GM19372 (cell line): ENCODE data around the gene RAPGEF1.
"Not testable (repeated sequence)": the region's sequence is repeated elsewhere in the genome, so short reads cannot be mapped to it uniquely, and the experiment has no call there.

Experiments used
- ATAC-seq: cut with Tn5 transposase; IDR thresholded peaks from one replicate; pipeline ENCODE4 v1.9.1; 2021; ENCODE audit warnings: mild to moderate bottlenecking, low read depth, moderate library complexity; ENCODE audit not compliant: unreplicated experiment

The RAPGEF1 gene

DNA sequence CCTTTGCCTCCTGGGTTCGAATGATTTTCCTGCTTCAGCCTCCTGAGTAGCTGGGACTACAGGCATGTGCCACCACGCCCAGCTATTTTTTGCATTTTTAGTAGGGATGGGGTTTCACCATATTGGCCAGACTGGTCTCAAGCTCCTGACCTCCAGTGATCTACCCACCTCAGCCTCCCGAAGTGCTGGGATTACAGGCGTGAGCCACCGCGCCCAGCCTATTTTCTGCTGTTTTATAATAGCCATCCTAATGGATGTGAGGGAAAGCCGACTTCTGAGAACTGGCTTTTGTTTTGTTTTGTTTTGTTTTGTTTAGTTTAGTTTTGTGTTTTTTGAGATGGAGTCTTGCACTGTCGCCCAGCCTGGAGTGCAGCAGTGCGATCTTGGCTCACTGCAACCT, 13.9 kb upstream of the RAPGEF1 start:
- ATAC-seq = not testable (repeated sequence)

DNA sequence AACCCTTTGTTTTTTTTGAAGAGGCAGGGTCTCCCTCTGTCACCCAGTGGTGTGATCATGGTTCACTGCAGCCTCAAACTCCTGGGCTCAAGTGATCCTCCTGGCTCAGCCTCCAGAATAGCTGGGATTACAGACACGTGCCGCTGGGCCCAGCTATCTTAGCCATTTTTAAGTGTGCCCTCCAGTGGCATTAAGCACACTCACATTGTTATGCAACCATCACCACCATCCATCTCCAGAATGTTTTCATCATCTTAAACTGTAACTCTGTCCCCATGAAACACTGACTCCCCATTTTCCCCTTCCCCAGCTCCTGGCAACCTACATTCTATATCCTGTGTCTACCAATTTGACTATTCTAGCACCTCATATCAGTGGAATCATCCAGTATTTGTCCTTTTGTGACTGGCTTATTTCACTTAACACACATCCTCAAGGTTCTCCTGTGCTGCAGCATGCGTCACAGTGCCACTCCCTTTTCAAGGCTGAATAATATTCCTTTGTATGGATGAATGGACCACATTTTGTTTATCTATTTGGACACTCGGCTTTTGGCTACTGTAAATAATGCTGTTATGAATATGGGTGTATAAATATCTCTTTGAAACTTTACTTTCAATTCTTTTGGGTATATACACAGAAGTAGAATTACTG, 12.5 kb upstream of the RAPGEF1 start:
- ATAC-seq = no peak

DNA sequence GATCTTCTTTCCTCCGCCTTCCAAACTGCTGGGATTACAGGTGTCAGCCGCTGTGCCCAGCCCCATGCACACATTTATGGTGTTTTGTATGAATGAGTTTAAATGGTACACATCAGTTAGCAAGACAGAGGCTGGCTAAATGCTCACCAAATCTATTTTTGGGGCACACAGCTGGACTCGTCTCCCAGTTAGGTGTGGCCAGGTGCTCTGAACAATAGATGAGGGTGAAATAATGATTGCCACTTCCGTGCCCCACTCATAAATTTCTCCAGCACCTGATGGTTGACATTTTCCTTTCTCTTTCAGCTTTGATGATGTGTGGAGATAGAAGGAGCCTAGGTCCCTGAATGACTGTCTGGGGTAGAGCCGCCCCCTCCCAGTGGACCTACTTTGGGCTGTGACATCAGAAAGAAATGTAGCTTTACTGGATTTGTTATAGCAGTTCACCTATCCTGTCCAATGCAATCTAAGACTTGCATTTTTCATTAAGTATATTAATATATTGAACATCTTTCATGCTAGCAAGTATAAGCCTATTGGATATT, 8.6 kb upstream of the RAPGEF1 start:
- ATAC-seq = no peak

DNA sequence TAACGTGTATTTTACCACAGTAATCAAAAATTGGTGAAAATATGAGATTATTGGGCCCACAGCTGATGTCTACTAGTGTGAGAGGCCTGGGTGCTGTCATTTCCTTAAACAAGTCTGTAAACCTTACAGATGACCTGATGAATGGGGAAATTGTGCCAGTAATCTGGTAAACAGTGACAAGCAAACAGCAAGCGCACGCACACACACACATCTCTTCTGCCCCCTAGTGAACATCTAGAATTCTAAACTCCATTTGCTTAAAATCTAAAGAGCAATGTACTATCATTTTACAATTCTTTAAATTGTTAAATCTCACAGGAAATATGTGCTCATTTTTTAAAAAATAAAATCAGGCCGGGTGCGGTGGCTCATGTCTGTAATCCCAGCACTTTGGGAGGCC, 7.5 kb upstream of the RAPGEF1 start:
- ATAC-seq = no peak

DNA sequence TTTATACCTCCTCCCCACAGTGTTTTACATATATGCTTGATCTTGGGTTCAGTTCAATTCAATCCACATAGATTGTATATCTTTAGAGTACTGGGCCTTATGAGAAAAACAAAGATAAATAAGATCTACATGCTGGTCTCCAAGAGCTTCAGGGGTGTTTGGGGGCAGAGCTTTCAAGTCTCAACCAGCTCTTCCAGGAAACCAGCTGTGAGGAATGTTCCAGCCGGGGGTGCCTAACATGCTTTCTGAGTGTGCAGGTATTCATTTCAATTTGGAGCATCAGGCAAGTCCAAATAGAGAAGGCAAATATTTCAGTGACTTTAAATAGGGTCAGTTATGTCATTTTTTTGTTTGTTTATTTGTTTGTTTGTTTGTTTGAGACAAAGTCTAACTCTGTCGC, 5.7 kb upstream of the RAPGEF1 start:
- no peak for ATAC-seq

DNA sequence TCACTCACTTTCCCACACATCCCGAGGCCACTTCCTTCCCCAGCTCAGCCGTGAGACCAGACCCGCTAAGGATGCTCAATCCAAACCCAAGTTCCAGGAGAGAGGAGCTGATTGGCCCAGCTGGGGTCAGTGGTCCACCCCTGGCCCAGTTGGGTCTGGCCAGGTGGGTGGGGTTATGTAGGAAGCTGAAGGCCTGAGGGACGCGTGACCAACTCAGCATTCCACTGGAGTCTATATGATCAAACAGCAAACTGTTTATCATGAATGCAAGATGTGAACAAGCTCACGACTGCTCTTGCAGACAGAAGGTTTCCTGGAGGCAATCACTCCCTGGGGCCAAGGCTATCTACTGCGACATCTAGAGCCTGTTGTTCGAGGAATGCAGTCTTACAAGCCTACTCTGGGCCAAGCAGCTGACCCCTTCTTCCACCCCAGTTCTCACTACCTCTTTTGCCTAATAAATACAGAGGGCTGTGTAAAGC, 4.9 kb upstream of the RAPGEF1 start:
- ATAC-seq = no peak

DNA sequence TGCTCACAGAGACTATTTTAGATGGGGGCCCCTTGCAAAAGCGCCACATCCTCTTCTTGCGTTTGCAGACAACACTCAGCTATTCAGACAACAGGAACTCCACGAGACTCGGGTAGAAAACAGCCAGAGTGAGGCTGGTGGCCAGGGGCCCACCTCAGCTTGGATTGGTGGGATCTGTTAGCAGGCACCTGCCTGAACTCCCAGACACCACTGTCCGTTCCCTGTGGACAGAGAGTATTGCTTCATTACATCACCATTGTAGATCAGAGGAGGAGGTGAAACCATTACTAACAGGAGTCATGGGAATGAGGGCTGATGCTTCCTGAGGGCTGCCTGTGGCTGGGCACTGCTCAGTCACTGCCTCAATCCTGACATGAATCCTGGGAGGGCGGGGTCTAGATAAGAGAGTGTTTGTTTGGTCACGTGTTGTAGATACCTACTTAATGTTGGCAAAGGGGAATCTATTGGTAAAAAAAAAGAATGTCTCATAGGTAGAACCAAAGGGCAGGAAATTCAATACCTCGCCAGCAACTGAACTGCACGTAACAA, 4.4 kb upstream of the RAPGEF1 start:
- no peak for ATAC-seq

DNA sequence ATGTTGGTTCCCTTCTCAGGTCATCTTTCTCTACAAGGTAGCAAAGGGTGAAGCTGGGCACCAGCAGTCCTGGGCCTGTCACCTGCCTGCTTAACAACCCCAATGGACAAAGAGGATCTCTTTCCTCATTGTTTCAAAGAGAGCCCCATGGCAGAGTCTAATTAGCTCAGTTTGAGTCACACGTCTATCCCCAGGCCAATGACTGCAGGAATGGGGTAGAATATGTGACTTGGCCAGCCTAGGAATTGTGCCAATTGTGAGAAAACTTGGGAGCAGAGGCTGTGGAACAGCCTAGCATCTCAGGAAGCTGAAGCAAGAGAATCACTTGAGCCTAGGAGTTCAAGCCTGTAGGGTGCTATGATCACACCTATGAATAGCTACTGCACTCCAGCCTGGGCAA, 3.6 kb upstream of the RAPGEF1 start:
- no peak for ATAC-seq

DNA sequence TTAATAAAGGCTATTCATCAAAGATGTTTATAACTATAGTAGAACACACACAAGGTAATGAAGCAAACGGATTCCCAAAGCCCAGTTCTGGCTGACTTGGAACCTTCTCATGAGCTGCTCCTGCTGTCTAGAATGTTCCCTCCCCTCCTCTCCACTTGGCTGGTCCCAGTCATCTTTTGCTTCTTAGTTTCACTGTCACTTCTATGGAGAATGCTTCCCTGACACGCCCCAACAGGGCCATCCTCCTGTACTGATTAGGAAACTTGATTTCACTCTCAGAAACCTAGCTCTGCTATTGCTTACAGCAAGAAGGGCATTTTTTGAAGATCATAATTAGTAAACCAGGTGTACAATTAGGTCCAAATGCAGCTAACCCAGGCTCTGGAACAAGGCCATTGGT, 3.2 kb upstream of the RAPGEF1 start:
- ATAC-seq = no peak

DNA sequence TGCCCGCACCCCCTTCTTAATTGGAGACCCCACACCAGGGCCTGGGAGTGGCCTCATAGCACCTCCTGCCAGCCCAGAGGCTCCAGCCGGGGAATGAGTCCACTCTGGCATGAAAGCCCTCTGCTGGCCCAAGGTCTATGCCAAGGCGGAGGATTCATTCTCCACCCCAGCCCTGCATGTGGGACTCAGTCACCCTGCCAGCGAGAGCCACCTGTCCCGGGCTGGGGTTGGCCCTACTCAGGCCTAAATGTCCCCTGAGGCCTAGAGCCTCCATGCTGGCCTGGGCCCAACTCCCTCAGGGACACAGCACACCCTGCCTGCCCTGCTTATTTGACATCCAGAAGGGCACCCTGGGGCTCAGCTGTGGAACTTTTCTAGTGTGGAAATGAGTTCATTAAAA, 1.0 kb upstream of the RAPGEF1 start:
- ATAC-seq = no peak

DNA sequence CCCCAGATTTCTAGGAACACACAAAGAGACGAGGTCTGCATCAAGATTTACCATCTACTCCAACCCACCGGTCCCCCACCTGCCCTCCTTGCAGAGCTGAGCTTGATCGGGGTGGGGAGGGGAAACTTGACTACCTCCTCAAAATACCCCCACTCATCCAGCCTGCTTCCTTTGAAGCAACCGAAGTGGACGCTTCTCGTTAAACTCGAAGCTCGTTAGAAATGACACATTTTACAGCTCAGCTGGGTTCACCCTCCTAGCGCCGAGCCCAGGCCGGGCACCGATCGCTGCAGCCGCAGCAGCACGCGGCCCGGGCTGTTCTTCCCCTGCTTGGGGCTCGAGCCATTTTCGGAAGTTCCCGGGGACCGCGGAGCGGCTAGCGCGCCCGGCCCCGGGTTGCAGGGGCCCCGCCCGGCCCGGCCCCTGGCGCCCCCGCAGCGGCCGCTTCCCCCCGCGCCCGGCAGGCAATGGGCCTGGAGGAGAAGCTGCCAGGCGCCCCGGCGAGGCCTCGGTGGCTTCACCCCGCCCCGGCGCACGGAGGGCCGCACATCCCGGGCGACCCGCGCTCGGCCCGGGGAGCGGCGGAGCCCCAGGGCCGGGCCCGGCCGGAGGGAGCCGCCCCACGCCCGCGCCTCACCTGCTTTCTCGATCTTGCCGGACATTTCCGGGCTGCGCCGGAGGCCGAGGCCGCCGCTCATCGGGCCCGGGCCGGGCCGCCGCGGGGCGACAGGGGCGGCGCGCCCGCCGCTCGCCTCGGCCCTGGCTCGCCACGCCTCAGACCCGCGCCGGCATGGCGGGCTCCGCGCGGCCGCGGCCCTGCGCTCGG, 530 bp downstream of the RAPGEF1 start:
- peak; percentile 31 for ATAC-seq

DNA sequence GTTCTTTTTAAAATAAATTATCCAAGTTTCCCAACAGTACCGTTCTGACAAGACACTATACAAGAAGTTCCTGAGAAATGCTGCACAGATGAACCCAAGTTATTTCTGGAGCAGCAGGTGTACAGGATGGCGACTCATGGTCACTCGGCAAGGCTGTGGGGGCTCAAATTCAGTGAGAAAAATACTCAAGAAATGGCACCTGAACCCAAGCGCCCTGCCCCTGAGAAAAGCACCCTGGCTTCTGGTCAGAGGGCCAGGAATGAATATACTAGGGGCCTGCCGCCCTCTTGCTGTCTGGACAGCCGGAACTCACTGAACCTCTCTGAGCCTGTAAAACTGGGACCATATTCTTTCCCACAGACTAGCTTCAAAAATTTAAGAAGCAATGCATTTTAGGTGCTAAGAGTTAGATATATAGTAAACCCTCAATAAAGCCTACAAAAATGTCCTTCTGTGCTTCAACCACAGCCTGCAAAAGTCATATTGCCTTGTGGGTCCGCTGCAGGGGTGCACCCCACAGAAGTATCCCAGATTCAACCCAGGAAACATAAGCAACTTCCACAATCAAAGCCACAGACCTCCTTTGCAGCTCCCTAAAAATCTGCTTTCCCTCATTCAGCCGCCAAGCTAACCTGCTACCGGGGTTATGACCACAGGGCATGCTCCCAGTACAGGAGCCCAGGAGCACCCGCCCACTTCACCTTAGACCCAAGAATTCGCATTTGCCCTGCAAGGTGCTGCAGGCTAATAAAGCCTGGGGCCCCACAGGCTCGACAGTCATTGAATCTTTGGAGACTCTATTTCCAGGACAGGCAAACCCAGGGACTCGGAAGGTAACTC, 1.4 kb downstream of the RAPGEF1 start:
- no peak for ATAC-seq

DNA sequence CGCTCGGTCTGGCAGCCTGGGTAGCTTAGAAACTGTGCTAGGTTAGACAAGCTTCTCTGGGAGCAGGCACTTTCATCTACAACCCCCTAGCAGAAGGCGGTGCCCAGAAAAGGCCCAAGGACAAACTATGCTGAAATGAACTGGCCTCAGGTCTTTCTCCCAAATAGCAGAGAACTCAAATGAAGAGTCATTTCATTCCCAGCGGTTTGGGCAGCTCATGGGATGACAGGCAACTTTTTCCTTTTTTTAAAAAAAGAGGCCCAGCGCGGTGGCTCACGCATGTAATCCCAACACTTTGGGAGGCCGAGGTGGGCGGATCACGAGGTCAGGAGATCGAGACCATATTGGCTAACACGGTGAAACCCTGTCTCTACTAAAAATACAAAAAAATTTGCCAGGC, 2.5 kb downstream of the RAPGEF1 start:
- ATAC-seq = no peak

DNA sequence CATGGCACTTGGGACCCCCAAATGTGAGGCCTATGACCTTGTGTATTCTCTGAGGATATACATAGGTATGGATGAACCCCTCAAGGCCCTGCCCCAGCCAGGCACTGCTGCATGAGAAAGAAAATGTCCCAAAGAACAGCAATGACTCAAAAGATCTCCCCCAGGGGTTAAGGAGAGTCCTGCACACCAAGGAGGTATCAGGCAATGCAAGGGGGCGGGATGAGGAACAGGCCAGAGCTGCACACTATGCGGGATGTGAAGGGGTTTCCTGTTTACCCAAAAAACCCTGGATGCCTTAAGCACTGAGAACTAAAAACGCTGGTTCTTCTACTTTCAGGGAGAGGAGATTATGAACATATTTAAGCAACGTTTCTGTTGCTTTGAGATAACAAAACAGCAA, 3.4 kb downstream of the RAPGEF1 start:
- no peak for ATAC-seq

DNA sequence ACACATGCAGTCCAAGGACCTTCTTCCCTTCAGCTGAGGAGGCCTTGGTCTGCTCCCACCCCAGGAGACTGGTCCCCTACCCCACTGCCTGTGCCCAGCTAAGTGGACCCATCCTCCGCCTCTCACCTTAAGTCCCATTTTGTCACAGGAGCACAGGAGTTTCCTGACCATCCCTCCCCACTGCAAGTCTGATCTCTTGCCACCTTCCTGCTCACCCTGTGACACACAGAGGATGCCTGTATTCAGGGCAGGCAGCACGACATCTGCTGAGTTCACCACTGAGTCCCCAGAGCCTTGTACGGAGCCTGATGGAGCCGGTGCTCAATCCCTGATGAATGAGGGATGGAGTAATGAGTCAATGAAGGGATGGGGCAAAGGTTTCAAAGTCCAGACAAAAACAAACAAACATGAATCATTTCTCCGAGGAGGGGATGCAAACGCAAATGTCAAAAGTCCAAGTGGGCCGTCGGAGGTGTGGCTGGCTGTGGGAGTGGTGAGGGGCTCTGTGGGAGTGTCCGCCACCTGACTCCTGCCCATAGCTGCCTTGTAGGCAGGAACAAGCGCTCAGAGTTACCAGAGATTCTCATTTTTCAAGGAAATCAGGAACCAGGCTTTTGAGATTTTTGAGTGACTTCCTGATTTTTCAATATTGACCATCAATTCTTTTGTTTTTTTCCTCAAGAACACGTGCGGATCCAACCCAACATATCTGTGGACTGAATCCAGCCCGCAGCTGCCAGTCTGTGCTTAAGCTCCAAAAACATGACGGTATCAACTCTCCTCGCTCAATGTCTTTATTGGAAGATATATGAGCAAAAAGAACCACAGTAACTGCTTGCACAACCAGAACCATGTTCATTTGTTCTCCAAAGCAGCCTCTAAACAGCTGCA, 4.4 kb downstream of the RAPGEF1 start:
- no peak for ATAC-seq

DNA sequence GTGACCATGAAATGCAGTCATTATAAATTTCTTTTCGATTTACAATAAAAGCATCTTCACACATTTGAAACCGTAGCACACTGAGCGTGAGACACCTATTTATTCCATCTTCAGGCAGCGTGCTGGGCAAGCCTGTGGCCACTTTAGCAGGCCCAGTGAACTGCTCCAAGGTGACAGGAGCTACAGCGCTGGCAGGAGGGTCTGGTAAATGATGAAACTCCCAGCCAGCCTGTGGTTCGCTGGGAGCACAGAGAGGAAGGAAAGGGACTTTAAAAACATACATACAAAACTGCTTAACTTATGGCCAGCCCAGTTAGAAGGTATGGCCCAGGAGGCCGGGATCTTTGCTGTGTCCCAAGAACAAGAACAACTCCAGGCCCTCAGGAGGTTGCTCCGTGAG, 5.1 kb downstream of the RAPGEF1 start:
- no peak for ATAC-seq

DNA sequence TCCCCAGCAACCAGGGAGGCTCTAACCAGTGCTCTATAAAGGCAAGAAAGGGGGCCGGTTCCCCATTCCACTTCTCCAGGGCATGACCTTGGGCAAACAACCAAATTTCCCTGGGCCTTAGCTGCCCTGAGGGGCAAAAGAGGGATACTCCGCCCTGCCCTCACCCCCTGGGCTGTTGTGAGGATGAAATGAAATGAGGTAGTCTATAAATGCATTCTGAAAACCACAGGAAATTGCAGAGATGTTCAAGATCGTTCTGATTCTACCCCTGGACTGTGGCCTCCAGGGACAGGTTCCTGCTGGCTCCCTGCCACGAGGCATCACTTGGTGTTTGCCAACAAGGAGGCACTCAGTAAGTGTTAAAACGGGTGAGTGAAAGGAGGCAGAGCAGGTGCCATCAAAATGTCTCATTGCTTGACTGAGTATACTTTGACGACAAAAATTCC, 5.7 kb downstream of the RAPGEF1 start:
- ATAC-seq = no peak

DNA sequence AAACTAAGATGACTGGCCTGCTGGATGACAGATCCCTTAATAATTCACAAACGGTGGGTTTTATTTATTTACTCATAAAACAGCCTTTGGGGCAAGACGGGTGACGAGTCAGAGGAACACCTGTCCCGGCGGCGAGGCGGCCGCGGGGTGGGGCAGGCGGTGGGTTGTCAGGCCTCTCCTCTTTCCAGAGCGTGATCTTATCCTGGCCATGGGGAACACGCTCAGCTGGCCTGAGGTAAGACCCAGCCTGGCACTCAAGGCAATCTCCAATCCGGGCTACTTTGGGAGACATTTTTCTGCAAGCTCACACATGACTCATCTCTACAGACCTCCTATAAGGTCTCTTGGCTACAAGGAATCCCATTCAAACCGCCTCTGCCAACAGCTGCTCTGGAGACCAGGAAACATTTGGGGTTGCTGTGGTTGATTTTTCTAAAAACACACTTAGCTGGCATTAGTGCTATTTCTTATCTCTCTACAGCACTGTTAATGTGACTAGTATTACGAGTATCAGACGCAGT, 6.3 kb downstream of the RAPGEF1 start:
- no peak for ATAC-seq

DNA sequence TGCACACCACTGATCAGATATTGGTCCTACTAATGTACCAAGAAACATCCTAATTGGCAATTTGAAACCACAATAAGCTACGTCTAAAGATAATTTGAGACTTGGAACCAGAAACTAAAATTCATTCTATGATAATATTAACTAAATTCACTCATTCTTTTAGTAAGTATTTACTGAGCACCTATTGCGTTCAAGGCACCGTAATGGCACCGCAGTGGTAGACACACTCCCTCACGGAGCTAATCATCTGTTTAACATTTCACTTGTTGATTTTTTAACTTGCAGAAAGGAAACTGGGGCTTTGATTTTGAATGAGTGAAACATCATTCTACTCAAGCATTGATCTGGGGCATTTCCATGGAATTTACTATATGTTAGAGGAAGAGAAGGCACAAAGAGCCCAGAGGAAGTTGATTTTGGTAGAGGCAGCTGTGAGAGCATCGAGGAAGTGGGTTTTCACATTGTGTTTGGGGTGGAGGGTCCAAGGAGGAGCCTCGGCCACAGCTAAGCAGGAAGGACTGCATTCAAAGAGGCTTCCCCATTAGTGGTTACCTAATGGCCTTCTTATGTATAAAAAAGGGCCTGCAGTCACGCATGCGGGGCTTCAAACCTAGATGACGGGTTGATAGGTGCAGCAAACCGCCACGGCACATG, 7.1 kb downstream of the RAPGEF1 start:
- ATAC-seq = no peak
